SK-MEL-5 (cell line): Measurements from ENCODE around the gene C1QTNF3. TPM values are rescaled to one million over a fixed set of nuclear protein-coding genes. Genes with fewer than 3 reads are reported as not detected.
"Not testable (repeated sequence)": the region's sequence is repeated elsewhere in the genome, so short reads cannot be mapped to it uniquely, and the experiment has no call there.

Source experiments
- DNase-seq: peaks from one replicate; pipeline ENCODE4 v3.0.0-alpha.2; 2016; ENCODE audit warnings: low read depth, low spot score
- in situ Hi-C: cut with HindIII; loops from 2 replicates; pipeline ENCODE4 v1.10.0; 2016; ENCODE audit warnings: low sequenced_read_pairs, high pct_unique_total_duplicates, low pct_unique_long_range_greater_than_20kb
- polyA plus RNA-seq, 2 experiments: library from polyadenylated mRNA; depleted of rRNA; stranded (reverse); fragments of >200 nt; gene quantifications; 2 replicates each; pipeline ENCODE4 v1.2.3, GENCODE V29; 2015
- total RNA-seq: library from RNA; depleted of rRNA; stranded (reverse); fragments of >200 nt; shearing (Covaris generic); gene quantifications from 2 replicates; pipeline ENCODE4 v1.2.3, GENCODE V29; 2014; rRNA removed

C1QTNF3 gene, protein sequence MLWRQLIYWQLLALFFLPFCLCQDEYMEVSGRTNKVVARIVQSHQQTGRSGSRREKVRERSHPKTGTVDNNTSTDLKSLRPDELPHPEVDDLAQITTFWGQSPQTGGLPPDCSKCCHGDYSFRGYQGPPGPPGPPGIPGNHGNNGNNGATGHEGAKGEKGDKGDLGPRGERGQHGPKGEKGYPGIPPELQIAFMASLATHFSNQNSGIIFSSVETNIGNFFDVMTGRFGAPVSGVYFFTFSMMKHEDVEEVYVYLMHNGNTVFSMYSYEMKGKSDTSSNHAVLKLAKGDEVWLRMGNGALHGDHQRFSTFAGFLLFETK
- 0.59 and 0.77 TPM in 2 replicates for total RNA-seq
- polyA plus RNA-seq (2015; cell fraction: cytosol; rRNA removed) = 0.37 and 2.4 TPM in 2 replicates
- polyA plus RNA-seq (2015; cell fraction: nucleus; rRNA removed) = 3.6 and 8.7 TPM in 2 replicates

DNA sequence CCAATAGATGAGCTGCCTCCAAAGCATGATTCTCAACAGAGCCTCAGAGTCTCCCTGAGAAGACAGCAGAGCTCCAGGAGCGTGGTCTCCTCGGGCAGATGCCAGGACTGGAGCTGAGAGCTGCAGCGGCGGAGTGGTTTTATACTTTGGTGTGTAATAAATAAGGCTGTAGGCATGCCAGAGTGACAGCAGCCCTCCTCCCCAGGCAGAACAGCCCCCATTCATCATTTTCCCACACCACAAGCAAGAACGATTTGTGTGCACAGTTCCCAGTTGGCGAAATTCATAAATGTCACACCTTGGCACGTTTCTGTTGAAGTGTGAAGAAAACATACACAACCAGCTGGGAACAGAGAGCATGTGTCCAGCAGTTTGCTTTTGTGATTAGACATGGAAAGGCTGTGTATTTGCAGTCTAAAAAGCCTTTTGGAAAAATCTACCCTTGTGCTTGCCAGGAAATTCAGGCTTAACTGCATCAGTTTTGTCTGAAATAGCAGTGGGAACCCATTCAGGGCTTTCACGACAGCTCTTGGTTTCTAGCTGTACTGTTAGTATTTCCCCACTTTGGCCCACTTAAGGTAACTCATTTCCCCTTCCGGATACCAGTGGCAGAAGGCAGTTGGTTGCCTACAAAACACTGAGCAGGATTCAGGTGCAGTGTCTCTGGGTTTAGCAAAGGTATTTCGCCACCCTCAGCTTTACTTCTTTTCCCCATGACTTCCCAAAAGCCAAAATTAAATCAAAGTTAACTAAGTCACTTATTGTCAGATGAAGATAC lies at the start of gene C1QTNF3:
Gene C1QTNF3 (minus strand): TSS at position 115 of the 778 bp plus-strand sequence. CDS start 88 bp downstream, at position 27.
- DNase-seq = no peak
- in situ Hi-C loops = no loop called here

DNA sequence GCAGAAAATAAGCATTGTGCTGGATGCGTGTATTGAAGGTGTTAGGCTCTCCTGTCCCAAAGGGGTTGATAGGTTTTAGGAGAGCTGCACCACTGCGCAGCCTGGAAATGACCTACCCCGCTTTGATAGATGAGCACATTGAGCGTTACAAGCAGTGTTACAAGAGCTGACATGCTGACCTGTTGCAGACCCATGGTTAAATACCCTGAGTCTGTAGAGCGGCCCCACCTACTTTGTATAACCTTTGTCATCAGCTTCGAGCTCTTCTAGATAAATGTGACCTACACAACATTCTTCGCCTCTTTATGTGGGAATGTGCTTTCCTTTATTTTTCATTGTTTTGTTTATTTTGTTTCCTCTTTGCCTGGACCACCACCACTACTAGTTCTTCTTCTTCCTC lies 48.0 kb upstream of the C1QTNF3 start:
- in situ Hi-C loops, DNase-seq: not testable (repeated sequence)

DNA sequence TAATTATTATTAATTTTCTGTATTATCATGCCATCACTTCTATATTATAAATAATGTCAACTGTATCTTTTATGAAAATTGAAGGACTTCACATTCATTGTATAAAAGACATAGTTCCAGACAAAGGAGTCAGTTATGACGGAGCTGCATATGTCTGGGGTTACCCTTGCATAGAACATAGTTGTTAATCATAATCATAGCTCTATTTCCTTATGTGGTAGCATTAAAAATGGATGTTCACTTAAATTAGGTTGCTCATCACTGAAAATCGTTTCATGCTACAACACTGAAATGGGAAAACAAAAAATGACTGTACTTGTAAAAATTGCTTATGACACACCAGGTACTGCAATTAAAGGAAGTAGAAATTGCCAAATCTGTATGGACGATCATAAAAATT lies 46.8 kb upstream of the C1QTNF3 start:
- DNase-seq, in situ Hi-C loops: not testable (repeated sequence)

DNA sequence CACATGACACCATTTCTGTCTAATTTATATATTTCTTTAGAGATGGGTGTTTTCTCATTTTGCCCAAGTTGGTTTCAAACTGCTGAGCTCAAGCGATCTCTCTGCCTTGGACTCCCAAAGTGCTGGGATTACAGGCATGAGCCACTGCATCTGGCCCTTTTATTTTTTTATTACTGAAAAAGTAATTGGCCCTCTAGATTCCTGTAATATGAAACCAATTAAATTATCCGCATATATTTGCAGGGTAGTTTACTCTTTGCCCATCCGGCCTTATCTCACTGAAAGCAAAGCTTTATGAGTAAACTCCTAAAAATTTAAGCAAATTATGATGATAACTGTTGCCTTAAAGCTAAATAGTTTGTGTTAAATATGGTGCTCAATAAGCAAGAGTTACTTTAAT lies 44.7 kb upstream of the C1QTNF3 start:
- DNase-seq, in situ Hi-C loops: not testable (repeated sequence)

DNA sequence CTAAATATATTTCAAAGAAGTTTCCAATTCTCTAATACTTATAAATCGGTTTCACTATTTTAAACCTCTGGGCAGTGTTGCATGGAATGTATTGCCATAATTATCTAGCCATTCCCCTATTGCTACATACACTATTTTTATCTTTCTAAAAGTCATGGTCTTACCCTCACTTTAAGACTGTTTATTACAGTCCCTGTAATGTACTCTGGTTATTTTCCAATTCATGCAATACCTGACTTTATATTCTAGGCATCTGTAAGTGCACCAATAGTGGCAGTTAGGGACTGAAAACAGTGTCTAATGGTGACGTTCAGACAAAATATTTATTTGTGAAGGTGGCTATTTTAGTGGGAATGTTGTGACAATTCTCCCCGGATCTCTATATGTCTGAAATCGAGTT lies 40.9 kb upstream of the C1QTNF3 start:
- DNase-seq, in situ Hi-C loops: not testable (repeated sequence)

DNA sequence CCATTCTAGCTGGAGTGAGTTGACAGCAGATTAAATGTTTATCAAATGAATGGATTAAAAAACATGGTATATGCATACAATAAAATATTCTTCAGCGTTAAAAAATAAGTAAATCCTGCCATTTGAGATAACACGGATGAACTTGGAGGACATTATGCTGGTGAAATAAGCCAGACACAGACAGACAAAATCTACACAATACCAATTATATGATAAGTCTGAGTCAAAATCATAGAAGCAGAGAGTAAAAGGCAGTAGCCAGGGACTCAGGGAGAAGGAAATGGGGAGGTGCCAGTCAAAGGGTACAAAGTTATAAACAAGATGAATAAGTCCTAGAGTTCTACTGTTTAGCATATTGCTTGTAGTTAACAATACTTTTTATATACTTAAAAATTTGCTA lies 36.5 kb upstream of the C1QTNF3 start:
- DNase-seq, in situ Hi-C loops: not testable (repeated sequence)

DNA sequence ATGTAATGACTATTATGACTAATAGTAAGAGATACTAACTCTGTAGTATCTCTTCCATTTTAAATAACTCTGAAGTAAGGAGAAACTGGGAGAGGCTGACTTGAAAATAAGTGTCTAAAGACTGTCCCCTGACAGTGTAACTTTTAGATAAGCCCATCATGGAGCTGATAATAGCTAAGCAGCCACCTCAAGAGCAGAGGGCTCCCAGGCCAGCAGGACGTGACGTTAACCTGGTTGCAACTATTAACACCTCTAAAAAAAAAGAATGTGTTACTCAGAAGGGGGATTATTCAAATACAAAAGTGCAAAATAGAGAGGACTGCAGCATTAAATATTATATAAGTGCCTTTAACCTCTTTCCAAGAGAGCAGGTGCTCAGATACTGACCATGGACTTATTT lies 34.6 kb upstream of the C1QTNF3 start:
- DNase-seq, in situ Hi-C loops: not testable (repeated sequence)

DNA sequence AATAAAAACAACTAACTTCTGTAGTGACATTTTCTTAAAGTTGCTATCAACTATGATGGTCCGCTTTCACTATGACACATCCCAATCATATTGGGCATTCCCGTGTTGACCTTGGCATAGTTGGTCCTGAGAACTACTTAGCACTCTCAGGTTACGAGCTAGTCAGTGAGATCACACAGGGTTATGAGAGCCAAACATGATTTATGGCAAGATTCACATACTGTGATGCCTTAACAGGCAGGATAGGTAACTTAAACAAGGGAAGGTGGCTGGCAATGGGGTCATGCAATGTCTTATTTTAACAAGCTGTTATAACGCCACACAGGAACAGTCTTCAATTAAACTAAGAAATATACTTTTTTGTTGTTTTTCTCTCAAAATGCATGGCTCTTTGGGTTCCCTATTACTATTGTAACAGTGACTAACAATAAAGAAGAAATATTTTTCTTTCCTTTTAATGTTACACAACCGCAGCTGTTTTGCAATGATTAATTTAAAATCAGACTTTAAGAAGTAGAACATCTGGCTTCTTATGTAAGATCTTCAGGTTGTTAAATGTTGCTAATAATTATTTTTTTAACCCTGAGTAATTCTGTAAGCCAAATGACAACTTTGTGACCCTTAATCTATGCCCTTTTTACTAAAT lies 33.8 kb upstream of the C1QTNF3 start:
- DNase-seq, in situ Hi-C loops: not testable (repeated sequence)

DNA sequence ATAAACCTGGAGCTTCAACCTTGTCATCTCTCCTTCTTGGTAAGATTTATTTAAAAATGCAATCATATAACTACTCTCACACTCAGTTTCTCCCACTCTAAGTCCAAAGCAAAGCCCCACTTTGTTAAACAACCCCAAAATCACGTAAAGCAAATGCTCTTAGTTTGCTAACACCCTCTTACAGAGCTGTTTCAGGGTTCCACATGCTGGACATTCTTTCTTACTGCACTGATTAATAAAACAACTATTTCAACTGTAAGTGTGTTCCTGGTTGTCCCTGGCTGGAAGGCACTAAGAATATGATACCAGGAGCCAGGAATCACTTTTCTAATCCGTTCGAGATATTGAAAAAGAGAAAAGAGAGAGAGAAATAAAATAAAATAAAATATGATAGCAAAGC lies 31.5 kb upstream of the C1QTNF3 start:
- DNase-seq = not testable (repeated sequence)

DNA sequence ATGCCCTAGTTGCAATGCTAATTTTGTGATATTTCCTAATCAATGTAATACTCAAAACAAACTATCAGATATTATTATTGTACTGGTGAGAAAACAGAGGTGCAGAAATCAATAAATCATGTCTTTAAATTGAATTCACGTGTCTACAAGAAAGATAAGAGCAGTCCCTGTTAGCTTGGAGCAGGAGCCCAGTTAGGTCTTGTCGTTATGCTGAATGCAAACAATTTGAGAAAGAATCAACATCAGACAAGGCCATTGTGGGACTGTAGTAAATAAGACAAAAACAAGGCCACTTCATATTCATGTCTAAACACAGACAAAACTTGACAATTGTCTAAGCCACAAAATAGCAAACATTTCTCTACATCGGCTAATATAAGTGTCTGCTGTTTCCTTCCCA lies 31.1 kb upstream of the C1QTNF3 start:
- in situ Hi-C loops, DNase-seq: not testable (repeated sequence)

More for the DNA sequence above, 31.5 kb upstream of the C1QTNF3 start:
- in situ Hi-C loops = not testable (repeated sequence)

DNA sequence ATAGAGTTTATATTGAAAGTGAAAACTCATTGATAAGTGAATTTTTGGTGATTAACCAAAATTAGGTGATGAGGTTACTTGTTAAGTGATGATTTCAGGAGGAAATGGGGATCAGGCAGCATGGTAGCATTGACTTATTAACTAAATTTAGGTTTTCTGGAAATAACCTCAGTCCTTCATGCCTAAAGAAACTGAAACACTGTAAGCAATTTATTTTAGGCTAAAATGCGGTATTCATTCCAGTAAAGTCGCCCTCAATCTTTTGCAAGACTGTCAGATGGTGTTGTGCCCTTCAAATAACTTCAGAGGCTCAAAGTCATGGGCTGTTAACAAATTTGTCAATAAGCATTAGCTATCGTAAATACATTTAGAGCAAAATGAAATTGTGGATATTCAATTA lies 27.6 kb upstream of the C1QTNF3 start:
- in situ Hi-C loops, DNase-seq: not testable (repeated sequence)

DNA sequence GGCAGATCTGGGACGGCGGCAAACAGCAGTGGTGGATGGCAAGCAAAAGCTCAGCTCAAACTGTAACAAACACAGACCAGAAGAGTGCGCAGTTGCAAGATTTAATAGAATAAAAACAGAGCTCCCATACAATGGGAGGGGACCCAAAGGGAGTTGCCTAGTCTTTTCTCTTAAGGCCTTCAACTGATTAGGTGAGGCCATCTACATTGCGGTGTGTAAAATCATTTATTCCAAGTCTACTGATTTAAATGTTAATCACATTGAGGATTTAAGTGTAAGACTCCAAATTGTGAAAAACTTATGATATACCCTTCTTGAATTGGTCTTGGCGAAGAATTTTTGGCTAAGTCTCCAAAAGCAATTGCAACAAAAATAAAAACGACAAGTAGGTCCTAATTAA lies 21.6 kb upstream of the C1QTNF3 start:
- no peak for DNase-seq
- in situ Hi-C loops = no loop called here

DNA sequence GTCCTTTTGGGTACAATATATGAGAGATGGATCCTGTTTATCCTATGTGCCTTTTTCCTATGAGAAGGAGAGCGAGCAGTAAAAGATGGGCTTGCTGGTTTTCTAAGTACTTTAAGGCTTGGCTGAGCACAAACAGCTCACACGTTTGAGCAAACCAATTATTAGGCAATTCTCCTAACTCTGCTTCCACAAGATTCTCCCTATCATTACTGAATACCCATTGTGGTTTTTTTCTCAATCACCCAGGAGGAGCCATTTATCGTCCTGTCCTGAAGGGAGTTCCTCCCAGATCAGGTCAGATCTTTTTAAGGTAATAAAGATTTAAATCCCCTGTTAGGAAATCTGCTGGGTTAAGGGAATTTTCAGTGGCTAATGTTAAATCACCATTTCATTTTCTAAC lies 19.4 kb upstream of the C1QTNF3 start:
- DNase-seq = no peak
- in situ Hi-C loops = no loop called here

DNA sequence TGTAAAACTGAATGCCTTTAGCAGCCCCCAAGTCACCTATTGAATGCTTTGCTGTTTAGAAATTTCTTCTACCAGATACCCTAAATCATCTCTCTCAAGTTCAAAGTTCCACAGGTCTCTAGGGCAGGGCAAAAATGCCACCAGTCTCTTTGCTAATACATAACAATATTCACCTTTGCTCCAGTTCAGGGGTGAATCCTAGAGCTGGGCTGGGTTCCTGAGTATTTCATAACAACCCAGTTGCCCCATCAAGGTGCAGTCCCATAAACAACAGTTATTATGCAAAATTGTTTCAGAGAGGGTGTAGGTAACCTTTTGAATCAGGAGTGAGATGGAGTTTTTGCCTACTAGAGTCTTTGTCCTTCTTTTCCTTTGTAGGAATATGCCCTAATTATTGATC lies 19.0 kb upstream of the C1QTNF3 start:
- no peak for DNase-seq
- in situ Hi-C loops = no loop called here

DNA sequence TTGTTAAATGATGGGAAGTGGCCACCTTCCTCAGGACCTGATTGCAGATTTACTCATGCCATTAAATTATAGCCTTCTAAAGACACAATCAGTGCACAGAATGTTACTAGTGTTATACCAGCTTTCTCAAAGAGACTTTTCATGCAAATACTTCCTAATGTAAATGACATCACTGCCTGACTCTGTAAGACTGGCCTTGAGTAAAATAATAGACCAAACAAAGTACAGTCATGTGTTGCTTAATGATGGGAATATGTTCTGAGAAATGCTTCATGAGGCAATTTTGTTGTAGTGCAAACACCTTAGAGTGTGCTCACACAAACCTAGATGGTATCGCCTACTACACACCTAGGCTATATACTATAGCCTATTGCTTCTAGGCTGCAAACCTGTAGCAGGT lies 17.0 kb upstream of the C1QTNF3 start:
- in situ Hi-C loops = no loop called here
- DNase-seq = no peak

DNA sequence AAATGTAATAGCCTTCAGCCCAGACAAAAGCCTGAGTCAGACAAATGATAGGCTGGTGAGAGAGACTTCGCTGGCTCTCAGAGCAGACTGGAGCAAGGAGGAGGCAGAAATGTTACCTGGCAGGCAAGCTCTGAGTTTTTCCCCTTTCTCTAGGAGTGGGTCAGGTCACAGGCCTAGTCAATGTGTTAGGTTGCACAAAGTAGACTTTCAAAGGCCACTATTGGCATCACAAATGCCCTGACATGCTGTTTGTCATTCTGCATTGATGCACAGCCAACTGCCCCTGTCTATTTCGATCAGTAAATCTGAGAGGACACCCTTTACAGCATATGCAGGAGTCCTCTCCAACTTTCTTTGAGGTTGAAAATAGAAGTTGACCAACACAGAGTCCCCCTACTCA lies 15.5 kb upstream of the C1QTNF3 start:
- no peak for DNase-seq
- in situ Hi-C loops = no loop called here

DNA sequence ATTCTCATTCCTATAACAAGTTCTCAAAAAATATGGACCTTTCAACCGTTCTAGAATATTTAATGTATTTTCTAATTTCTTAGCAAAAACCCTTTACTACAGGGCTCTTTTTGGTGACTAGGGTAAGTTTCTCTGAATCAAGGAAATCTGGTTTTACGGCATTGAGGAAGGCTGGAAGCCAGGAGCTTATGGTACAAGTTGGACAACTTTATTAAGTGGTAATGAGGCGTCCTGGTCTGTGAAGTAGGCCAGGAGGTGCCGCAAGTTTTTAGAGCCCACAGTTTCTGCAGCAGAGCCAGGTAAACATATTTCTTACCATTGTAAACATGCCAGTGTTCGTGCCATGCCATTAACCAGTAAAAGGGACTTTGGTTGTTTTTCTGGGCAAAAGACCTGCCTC lies 14.6 kb upstream of the C1QTNF3 start:
- in situ Hi-C loops = no loop called here

DNA sequence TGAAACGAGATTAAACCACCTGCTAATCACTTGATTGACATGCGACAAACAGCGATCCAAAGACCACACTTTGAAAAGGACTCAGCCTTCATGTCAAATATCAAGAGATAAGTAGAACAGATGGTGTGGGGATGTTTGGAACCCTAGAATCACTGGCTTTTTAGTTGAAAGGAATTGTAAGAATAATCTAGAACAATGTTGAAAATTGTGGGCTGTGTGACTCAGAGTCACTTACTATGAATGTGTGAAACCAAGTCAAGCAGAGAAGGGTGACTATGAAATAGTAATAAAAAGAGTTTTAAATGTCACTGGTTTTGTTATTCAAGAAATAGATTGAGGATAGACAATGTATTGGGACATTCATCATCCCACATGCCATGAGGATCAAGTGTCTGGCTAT lies 14.1 kb upstream of the C1QTNF3 start:
- no peak for DNase-seq
- in situ Hi-C loops = no loop called here

More for the DNA sequence above, 14.6 kb upstream of the C1QTNF3 start:
- no peak for DNase-seq
